ENCODE data around the gene KIF1B. TPM values are rescaled to one million over a fixed set of nuclear protein-coding genes. Genes with fewer than 3 reads are reported as not detected.

Gene KIF1B
- total RNA-seq, 5 donors from 2014 or later (not counting 1 experiment from before 2014, with no cell fraction given), result 10.3 to 15.3 (median 13.8) TPM

DNA sequence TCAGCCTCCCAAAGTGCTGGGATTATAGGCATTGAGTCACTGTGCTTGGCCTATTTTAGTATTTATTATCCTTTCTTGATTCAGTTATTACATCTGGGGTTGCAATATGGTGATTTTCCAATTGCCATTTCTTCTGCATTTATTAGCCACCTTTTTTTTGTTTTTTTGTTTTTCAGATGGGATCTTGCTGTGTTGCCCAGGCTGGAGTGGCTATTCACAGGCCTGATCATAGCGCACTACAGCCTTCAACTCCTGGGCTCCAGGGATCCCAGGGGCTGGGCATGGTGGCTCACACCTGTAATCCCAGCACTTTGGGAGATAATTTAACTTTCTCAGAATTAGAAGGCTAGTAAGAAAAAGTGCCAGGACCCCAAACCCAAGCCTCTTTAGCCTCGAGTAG lies 106.4 kb downstream of the KIF1B start:
- ATAC-seq (replicated peaks in 1 of 4), result no peak
- ChIA-PET POLR2A (no interaction called here), CTCF (no interaction called here)
- no peaks in the 10 kb centered on the region for H3K27me3 ChIP-seq (replicated peaks in 1 of 2; ENCODE audit: control insufficient read depth in 2 of 2, extremely low read depth in 1 of 2, insufficient read depth in 2 of 2, low read length in 1 of 2)
- no CpG with 5 or more reads among the region's 2 CpGs for WGBS (ENCODE audit: insufficient coverage)
- H3K4me1 ChIP-seq (ENCODE audit: control insufficient read depth in 1 of 2, extremely low read depth in 1 of 2, insufficient read depth in 2 of 2, low read length in 2 of 2), result no peaks in the 10 kb centered on the region
- H3K27ac ChIP-seq (ENCODE audit: low read length), result no peak overlapping the region
- H3K4me1 Mint-ChIP-seq, result no peaks in the 10 kb centered on the region
- H3K36me3 ChIP-seq (ENCODE audit: control insufficient read depth in 2 of 2, extremely low read depth in 1 of 2, insufficient read depth in 1 of 2, low read length in 1 of 2), result no peaks in the 10 kb centered on the region
- no peak overlapping the region for H3K27ac Mint-ChIP-seq
- no peaks in the 10 kb centered on the region for H3K27me3 Mint-ChIP-seq
- no peak overlapping the region for H3K4me3 Mint-ChIP-seq
- no peaks in the 10 kb centered on the region for H3K9me3 Mint-ChIP-seq
- no peak for DNase-seq
- H3K9me3 ChIP-seq, result no peaks in the 10 kb centered on the region
- no peak overlapping the region for H3K4me3 ChIP-seq (ENCODE audit: control insufficient read depth in 1 of 2, extremely low read depth in 1 of 2, low read length in 1 of 2)
- peaks cover 12% of the 10 kb centered on the region for H3K36me3 Mint-ChIP-seq

DNA sequence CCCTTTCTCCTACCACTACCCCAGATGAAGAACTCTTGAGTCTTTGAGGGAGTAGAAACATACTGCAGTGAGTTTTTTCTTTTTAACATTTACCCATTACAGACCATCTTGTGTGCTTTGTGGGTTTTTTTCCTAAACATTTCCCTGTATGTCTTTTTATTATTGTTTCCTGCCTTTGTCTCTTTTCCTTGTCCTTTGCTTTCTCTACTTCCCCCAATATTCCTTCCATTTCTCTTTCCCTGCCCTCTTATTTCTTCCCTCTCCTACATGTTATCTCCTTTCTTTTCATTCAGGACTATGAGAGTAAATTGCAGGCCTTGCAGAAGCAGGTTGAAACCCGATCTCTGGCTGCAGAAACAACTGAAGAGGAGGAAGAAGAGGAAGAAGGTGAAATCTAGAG lies 109.4 kb downstream of the KIF1B start:
- ChIA-PET CTCF (no interaction called here), POLR2A (no interaction called here)
- Mint-ChIP-seq H3K4me3 (no peak overlapping the region), H3K9me3 (no peaks in the 10 kb centered on the region), H3K27ac (no peak overlapping the region), H3K4me1 (peaks cover 0 to 9% (median 0%) of the 10 kb centered on the region in 3 donors), H3K27me3 (no peaks in the 10 kb centered on the region), H3K36me3 (peaks cover 21% of the 10 kb centered on the region)
- Histone ChIP-seq H3K4me1 (ENCODE audit: control insufficient read depth in 1 of 2, extremely low read depth in 1 of 2, insufficient read depth in 2 of 2, low read length in 2 of 2) (no peaks in the 10 kb centered on the region), H3K36me3 (ENCODE audit: control insufficient read depth in 2 of 2, extremely low read depth in 1 of 2, insufficient read depth in 1 of 2, low read length in 1 of 2) (peaks cover 2 to 3% of the 10 kb centered on the region in 2 donors), H3K27me3 (replicated peaks in 1 of 2; ENCODE audit: control insufficient read depth in 2 of 2, extremely low read depth in 1 of 2, insufficient read depth in 2 of 2, low read length in 1 of 2) (no peaks in the 10 kb centered on the region), H3K27ac (ENCODE audit: low read length) (no peak overlapping the region), H3K9me3 (no peaks in the 10 kb centered on the region), H3K4me3 (ENCODE audit: control insufficient read depth in 1 of 2, extremely low read depth in 1 of 2, low read length in 1 of 2) (no peak overlapping the region)
- ATAC-seq (replicated peaks in 1 of 4), result no peak
- no peak for DNase-seq
- no CpG with 5 or more reads among the region's 1 CpG for WGBS (ENCODE audit: insufficient coverage)

DNA sequence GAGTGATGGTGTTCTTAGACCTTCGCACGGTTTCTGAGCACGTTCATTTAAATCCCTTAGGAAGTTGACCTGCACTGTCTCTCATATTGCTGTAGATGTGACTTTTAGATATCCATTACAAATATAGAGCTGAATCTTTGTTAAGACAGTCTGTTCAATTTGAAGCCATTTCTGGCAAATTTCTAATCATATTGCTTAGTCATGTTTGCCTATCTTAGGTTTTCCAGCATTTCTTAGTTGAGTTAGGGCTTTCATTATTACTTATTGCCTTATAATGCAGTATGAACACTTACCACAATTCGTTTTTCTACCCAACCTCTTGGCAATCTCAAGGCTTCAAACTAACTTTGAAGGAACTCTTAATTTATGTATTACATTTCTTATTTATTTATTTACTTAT lies 110.0 kb downstream of the KIF1B start:
- Mint-ChIP-seq H3K9me3 (no peaks in the 10 kb centered on the region), H3K4me3 (no peak overlapping the region), H3K27ac (no peak overlapping the region), H3K4me1 (peaks cover 0 to 12% (median 0%) of the 10 kb centered on the region in 3 donors), H3K36me3 (peaks cover 27% of the 10 kb centered on the region), H3K27me3 (no peaks in the 10 kb centered on the region)
- Histone ChIP-seq H3K36me3 (ENCODE audit: control insufficient read depth in 2 of 2, extremely low read depth in 1 of 2, insufficient read depth in 1 of 2, low read length in 1 of 2) (peaks cover 2 to 3% of the 10 kb centered on the region in 2 donors), H3K27ac (ENCODE audit: low read length) (no peak overlapping the region), H3K9me3 (no peaks in the 10 kb centered on the region), H3K27me3 (replicated peaks in 1 of 2; ENCODE audit: control insufficient read depth in 2 of 2, extremely low read depth in 1 of 2, insufficient read depth in 2 of 2, low read length in 1 of 2) (no peaks in the 10 kb centered on the region), H3K4me1 (ENCODE audit: control insufficient read depth in 1 of 2, extremely low read depth in 1 of 2, insufficient read depth in 2 of 2, low read length in 2 of 2) (no peaks in the 10 kb centered on the region), H3K4me3 (ENCODE audit: control insufficient read depth in 1 of 2, extremely low read depth in 1 of 2, low read length in 1 of 2) (no peak overlapping the region)
- DNase-seq (no peak), ATAC-seq (replicated peaks in 1 of 4) (no peak)
- POLR2A ChIA-PET, result no interaction called here
- WGBS (ENCODE audit: insufficient coverage), result 93% methylated on average over 3 of the region's 4 CpGs
- CTCF ChIA-PET, result no interaction called here

DNA sequence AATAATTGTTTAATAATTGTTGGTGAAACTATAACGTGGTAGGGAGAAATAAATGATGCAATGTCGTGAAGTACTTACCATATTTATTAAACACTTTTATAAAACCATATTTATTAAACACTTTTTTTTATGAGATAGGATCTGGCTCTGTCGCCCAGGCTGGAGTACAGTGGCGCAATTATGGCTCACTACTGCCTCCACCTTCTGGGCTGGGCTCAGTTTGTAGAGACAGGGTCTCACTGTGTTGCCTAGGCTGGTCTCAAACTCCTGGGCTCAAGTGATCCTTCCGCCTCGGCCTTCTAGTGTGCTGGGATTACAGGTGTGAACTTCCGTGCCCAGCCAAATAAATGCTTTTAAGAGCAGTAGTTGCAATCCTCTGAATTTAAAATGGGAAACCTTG lies 112.5 kb downstream of the KIF1B start:
- Mint-ChIP-seq H3K4me3 (no peak overlapping the region), H3K4me1 (peaks cover 0 to 16% (median 2%) of the 10 kb centered on the region in 3 donors), H3K9me3 (no peaks in the 10 kb centered on the region), H3K27me3 (no peaks in the 10 kb centered on the region), H3K36me3 (peaks cover 39% of the 10 kb centered on the region), H3K27ac (no peak overlapping the region)
- no peaks in the 10 kb centered on the region for H3K4me1 ChIP-seq (ENCODE audit: control insufficient read depth in 1 of 2, extremely low read depth in 1 of 2, insufficient read depth in 2 of 2, low read length in 2 of 2)
- no peak overlapping the region for H3K4me3 ChIP-seq (ENCODE audit: control insufficient read depth in 1 of 2, extremely low read depth in 1 of 2, low read length in 1 of 2)
- no peaks in the 10 kb centered on the region for H3K27me3 ChIP-seq (replicated peaks in 1 of 2; ENCODE audit: control insufficient read depth in 2 of 2, extremely low read depth in 1 of 2, insufficient read depth in 2 of 2, low read length in 1 of 2)
- no peak overlapping the region for H3K27ac ChIP-seq (ENCODE audit: low read length)
- 100% methylated on average over 1 of the region's 7 CpGs for WGBS (ENCODE audit: insufficient coverage)
- POLR2A ChIA-PET, result interaction anchor here in 1 of 2 donors (0.5 kb wide), 1 partner anchor 1312 kb away, joined by 10 read pairs; no protein-coding TSS in a partner anchor
- CTCF ChIA-PET, result no interaction called here
- peaks cover 3 to 7% of the 10 kb centered on the region in 2 donors for H3K36me3 ChIP-seq (ENCODE audit: control insufficient read depth in 2 of 2, extremely low read depth in 1 of 2, insufficient read depth in 1 of 2, low read length in 1 of 2)
- ATAC-seq (replicated peaks in 1 of 4) (no peak), DNase-seq (no peak)
- H3K9me3 ChIP-seq, result no peaks in the 10 kb centered on the region

DNA sequence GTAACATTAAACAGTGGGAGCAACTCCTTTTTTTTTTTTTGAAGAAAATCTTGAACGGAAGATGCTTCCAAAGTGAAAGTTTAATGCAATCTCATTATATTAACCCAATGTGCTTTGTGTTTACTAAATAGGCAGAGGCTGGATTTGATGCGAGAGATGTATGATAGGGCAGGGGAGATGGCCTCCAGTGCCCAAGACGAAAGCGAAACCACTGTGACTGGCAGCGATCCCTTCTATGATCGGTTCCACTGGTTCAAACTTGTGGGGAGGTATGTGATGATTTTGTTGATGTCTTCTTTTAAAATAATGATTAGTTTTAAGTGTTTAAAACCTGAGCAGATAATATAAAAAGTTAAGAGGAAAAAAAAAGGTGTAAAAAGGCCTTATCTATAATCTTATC lies 114.3 kb downstream of the KIF1B start:
- Histone ChIP-seq H3K27me3 (replicated peaks in 1 of 2; ENCODE audit: control insufficient read depth in 2 of 2, extremely low read depth in 1 of 2, insufficient read depth in 2 of 2, low read length in 1 of 2) (no peaks in the 10 kb centered on the region), H3K36me3 (ENCODE audit: control insufficient read depth in 2 of 2, extremely low read depth in 1 of 2, insufficient read depth in 1 of 2, low read length in 1 of 2) (peaks cover 3 to 7% of the 10 kb centered on the region in 2 donors), H3K4me1 (ENCODE audit: control insufficient read depth in 1 of 2, extremely low read depth in 1 of 2, insufficient read depth in 2 of 2, low read length in 2 of 2) (no peaks in the 10 kb centered on the region), H3K4me3 (ENCODE audit: control insufficient read depth in 1 of 2, extremely low read depth in 1 of 2, low read length in 1 of 2) (peak overlapping the region in 1 of 2 donors; percentile 11), H3K9me3 (no peaks in the 10 kb centered on the region), H3K27ac (ENCODE audit: low read length) (peak overlapping the region; percentile 55)
- DNase-seq, result peak in 12 of 35 experiments; percentile 2 to 41 (median 6)
- Mint-ChIP-seq H3K4me1 (peaks cover 0 to 16% (median 2%) of the 10 kb centered on the region in 3 donors), H3K27me3 (no peaks in the 10 kb centered on the region), H3K9me3 (no peaks in the 10 kb centered on the region), H3K36me3 (peaks cover 49% of the 10 kb centered on the region), H3K4me3 (peak overlapping the region; percentile 16 to 75 (median 40)), H3K27ac (peak overlapping the region; percentile 73 to 89)
- peak; percentile 43 to 70 (median 60) for ATAC-seq (replicated peaks in 1 of 4)
- ChIA-PET POLR2A (no interaction called here), CTCF (no interaction called here)
- 84% methylated on average over 5 of the region's 6 CpGs for WGBS (ENCODE audit: insufficient coverage)

DNA sequence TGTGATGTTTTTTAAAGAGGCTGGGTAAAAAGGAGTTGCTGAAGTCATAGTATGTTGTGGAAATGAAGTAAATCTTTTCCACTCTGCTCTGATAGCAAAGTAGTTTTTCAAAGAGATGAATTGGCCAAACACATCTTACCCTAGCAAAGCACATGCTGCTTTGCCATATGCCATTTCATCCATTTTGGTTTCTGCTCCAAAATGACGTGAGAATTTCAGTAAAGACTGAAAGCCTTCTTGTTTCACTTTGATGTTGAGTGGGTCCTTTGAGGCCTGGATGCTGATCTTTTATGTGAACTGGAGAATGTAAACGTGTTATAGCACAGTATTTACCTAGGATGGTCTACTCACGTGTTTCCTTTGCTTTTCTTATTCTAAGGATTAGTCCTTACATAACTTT lies 115.2 kb downstream of the KIF1B start:
- no peak for ATAC-seq (replicated peaks in 1 of 4)
- Mint-ChIP-seq H3K36me3 (peaks cover 49% of the 10 kb centered on the region), H3K27me3 (no peaks in the 10 kb centered on the region), H3K4me3 (peak overlapping the region in 1 of 3 donors; percentile 16), H3K4me1 (peaks cover 0 to 16% (median 2%) of the 10 kb centered on the region in 3 donors), H3K9me3 (no peaks in the 10 kb centered on the region), H3K27ac (peak overlapping the region; percentile 73 to 89)
- CTCF ChIA-PET, result no interaction called here
- POLR2A ChIA-PET, result no interaction called here
- H3K27me3 ChIP-seq (replicated peaks in 1 of 2; ENCODE audit: control insufficient read depth in 2 of 2, extremely low read depth in 1 of 2, insufficient read depth in 2 of 2, low read length in 1 of 2), result no peaks in the 10 kb centered on the region
- peak overlapping the region; percentile 55 for H3K27ac ChIP-seq (ENCODE audit: low read length)
- H3K9me3 ChIP-seq, result no peaks in the 10 kb centered on the region
- peak in 1 of 35 experiments; percentile 8 for DNase-seq
- 100% methylated on average over 1 of the region's 3 CpGs for WGBS (ENCODE audit: insufficient coverage)
- H3K4me1 ChIP-seq (ENCODE audit: control insufficient read depth in 1 of 2, extremely low read depth in 1 of 2, insufficient read depth in 2 of 2, low read length in 2 of 2), result no peaks in the 10 kb centered on the region
- no peak overlapping the region for H3K4me3 ChIP-seq (ENCODE audit: control insufficient read depth in 1 of 2, extremely low read depth in 1 of 2, low read length in 1 of 2)
- H3K36me3 ChIP-seq (ENCODE audit: control insufficient read depth in 2 of 2, extremely low read depth in 1 of 2, insufficient read depth in 1 of 2, low read length in 1 of 2), result peaks cover 3 to 7% of the 10 kb centered on the region in 2 donors

DNA sequence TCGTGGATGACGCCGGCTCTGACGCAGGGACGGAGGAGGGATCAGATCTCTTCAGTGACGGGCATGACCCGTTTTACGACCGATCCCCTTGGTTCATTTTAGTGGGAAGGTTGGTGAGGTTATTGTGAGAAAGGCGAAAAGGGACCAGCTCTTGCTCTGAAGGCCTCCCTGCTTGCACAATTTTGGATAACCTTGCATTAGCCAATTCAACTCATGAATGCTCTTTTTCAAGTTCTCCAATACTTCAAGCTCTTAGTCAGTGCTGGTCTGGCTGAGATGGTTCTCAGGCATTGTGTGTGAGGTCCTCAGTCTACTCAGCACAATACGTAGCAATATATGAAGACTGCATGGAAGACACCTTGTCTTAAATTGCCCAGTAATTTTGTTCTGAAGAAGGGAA lies 115.9 kb downstream of the KIF1B start:
- no peak for ATAC-seq (replicated peaks in 1 of 4)
- H3K27ac Mint-ChIP-seq, result peak overlapping the region in 1 of 2 donors; percentile 36
- H3K4me1 Mint-ChIP-seq, result peaks cover 0 to 16% (median 2%) of the 10 kb centered on the region in 3 donors
- no peak for DNase-seq
- H3K27me3 Mint-ChIP-seq, result no peaks in the 10 kb centered on the region
- Histone ChIP-seq H3K27me3 (replicated peaks in 1 of 2; ENCODE audit: control insufficient read depth in 2 of 2, extremely low read depth in 1 of 2, insufficient read depth in 2 of 2, low read length in 1 of 2) (no peaks in the 10 kb centered on the region), H3K9me3 (no peaks in the 10 kb centered on the region), H3K4me1 (ENCODE audit: control insufficient read depth in 1 of 2, extremely low read depth in 1 of 2, insufficient read depth in 2 of 2, low read length in 2 of 2) (no peaks in the 10 kb centered on the region), H3K4me3 (ENCODE audit: control insufficient read depth in 1 of 2, extremely low read depth in 1 of 2, low read length in 1 of 2) (no peak overlapping the region), H3K27ac (ENCODE audit: low read length) (no peak overlapping the region), H3K36me3 (ENCODE audit: control insufficient read depth in 2 of 2, extremely low read depth in 1 of 2, insufficient read depth in 1 of 2, low read length in 1 of 2) (peaks cover 3 to 7% of the 10 kb centered on the region in 2 donors)
- CTCF ChIA-PET, result no interaction called here
- H3K4me3 Mint-ChIP-seq, result no peak overlapping the region
- 98% methylated on average over 11 of the region's 11 CpGs for WGBS (ENCODE audit: insufficient coverage)
- POLR2A ChIA-PET, result no interaction called here
- peaks cover 49% of the 10 kb centered on the region for H3K36me3 Mint-ChIP-seq
- H3K9me3 Mint-ChIP-seq, result no peaks in the 10 kb centered on the region
